ENCODE data around the gene NXPE1.

Gene NXPE1

GRCh38 chr11:114524122-114524521 lies 35.6 kb downstream of the NXPE1 start:
- DNase-seq (ENCODE audit: low spot score), result no peak
- TF ChIP-seq CTCF (IDR thresholded peaks at IDR 0.05; ENCODE audit: borderline replicate concordance, control extremely low read depth, extremely low read depth, insufficient read depth, missing control alignments), result no peak
- in situ Hi-C loops (cut with MboI; ENCODE audit: low sequenced_read_pairs, unreplicated experiment), result no loop called here

GRCh38 chr11:114522818-114523217 lies 36.9 kb downstream of the NXPE1 start:
- no peak for TF ChIP-seq CTCF (IDR thresholded peaks at IDR 0.05; ENCODE audit: borderline replicate concordance, control extremely low read depth, extremely low read depth, insufficient read depth, missing control alignments)
- in situ Hi-C loops (cut with MboI; ENCODE audit: low sequenced_read_pairs, unreplicated experiment), result no loop called here
- no peak for DNase-seq (ENCODE audit: low spot score)

- no peak for TF ChIP-seq CTCF (IDR thresholded peaks at IDR 0.05; ENCODE audit: borderline replicate concordance, control extremely low read depth, extremely low read depth, insufficient read depth, missing control alignments)
- in situ Hi-C loops (cut with MboI; ENCODE audit: low sequenced_read_pairs, unreplicated experiment), result no loop called here
- DNase-seq (ENCODE audit: low spot score), result no peak
Measured at GRCh38 chr11:114511538-114511937, 48.1 kb downstream of the NXPE1 start.

- in situ Hi-C loops (cut with MboI; ENCODE audit: low sequenced_read_pairs, unreplicated experiment), result no loop called here
- DNase-seq (ENCODE audit: low spot score), result no peak
Measured at GRCh38 chr11:114511079-114511478, 48.6 kb downstream of the NXPE1 start.

GRCh38 chr11:114501901-114502300 lies 57.8 kb downstream of the NXPE1 start:
- no peak for TF ChIP-seq CTCF (IDR thresholded peaks at IDR 0.05; ENCODE audit: borderline replicate concordance, control extremely low read depth, extremely low read depth, insufficient read depth, missing control alignments)
- in situ Hi-C loops (cut with MboI; ENCODE audit: low sequenced_read_pairs, unreplicated experiment), result no loop called here
- no peak for DNase-seq (ENCODE audit: low spot score)

More at GRCh38 chr11:114511079-114511478, 48.6 kb downstream of the NXPE1 start:
- TF ChIP-seq CTCF (IDR thresholded peaks at IDR 0.05; ENCODE audit: borderline replicate concordance, control extremely low read depth, extremely low read depth, insufficient read depth, missing control alignments), result no peak

GRCh38 chr11:114499756-114500155 lies 59.9 kb downstream of the NXPE1 start:
- no peak for DNase-seq (ENCODE audit: low spot score)
- no peak for TF ChIP-seq CTCF (IDR thresholded peaks at IDR 0.05; ENCODE audit: borderline replicate concordance, control extremely low read depth, extremely low read depth, insufficient read depth, missing control alignments)
- in situ Hi-C loops (cut with MboI; ENCODE audit: low sequenced_read_pairs, unreplicated experiment), result no loop called here

- in situ Hi-C loops (cut with MboI; ENCODE audit: low sequenced_read_pairs, unreplicated experiment), result no loop called here
- DNase-seq (ENCODE audit: low spot score), result no peak
- no peak for TF ChIP-seq CTCF (IDR thresholded peaks at IDR 0.05; ENCODE audit: borderline replicate concordance, control extremely low read depth, extremely low read depth, insufficient read depth, missing control alignments)
Measured at GRCh38 chr11:114496915-114497314, 62.8 kb downstream of the NXPE1 start.

Data from GM13976 (cell line).